ENCODE measurements around the gene PRKCB. TPM values are rescaled to one million over a fixed set of nuclear protein-coding genes. Genes with fewer than 3 reads are reported as not detected.

The PRKCB gene
- total RNA-seq, 2 experiments from 2014 or later = 57.5 to 83.8 TPM

GRCh38 chr16:23865853-23866252 lies 30.1 kb downstream of the PRKCB start:
- no peaks in the 10 kb centered on the region for H3K9me3 Mint-ChIP-seq (ENCODE audit: low read depth)
- intact Hi-C loops (cut with DNase I, micrococcal nuclease) = loop anchor here in 1 of 2 experiments (5.0 kb wide), 1 partner anchor 39 kb away; no protein-coding TSS in a partner anchor
- no peak overlapping the region for H3K4me3 Mint-ChIP-seq
- ChIA-PET CTCF (interaction anchor here (0.7 to 1.5 kb wide), 2 partner anchors 13 to 62 kb away, joined by 3 to 4 read pairs; no protein-coding TSS in a partner anchor), POLR2A (no interaction called here)
- H3K27ac Mint-ChIP-seq = peak overlapping the region; percentile 40
- no peaks in the 10 kb centered on the region for H3K27me3 Mint-ChIP-seq
- no peaks in the 10 kb centered on the region for H3K36me3 Mint-ChIP-seq (ENCODE audit: low read depth)
- H3K4me1 Mint-ChIP-seq = peaks cover 73% of the 10 kb centered on the region
- ATAC-seq = no peak
- no peak for DNase-seq

GRCh38 chr16:23866621-23867020 lies 30.8 kb downstream of the PRKCB start:
- Mint-ChIP-seq H3K4me3 (no peak overlapping the region), H3K36me3 (ENCODE audit: low read depth) (peaks cover 5% of the 10 kb centered on the region), H3K27me3 (no peaks in the 10 kb centered on the region), H3K9me3 (ENCODE audit: low read depth) (no peaks in the 10 kb centered on the region), H3K27ac (no peak overlapping the region), H3K4me1 (peaks cover 75% of the 10 kb centered on the region)
- ATAC-seq = no peak
- CTCF ChIA-PET = interaction anchor here (1.0 to 1.5 kb wide), 2 partner anchors 12 to 24 kb away, joined by 3 to 4 read pairs; no protein-coding TSS in a partner anchor
- POLR2A ChIA-PET = no interaction called here
- DNase-seq = no peak
- intact Hi-C loops (cut with DNase I, micrococcal nuclease) = loop anchor here in 1 of 2 experiments (5.0 kb wide), 1 partner anchor 39 kb away; no protein-coding TSS in a partner anchor

- intact Hi-C loops (cut with DNase I, micrococcal nuclease) = loop anchor here in 1 of 2 experiments (5.0 kb wide), 1 partner anchor 40 kb away; no protein-coding TSS in a partner anchor
- no peak overlapping the region for H3K27ac Mint-ChIP-seq
- no peaks in the 10 kb centered on the region for H3K27me3 Mint-ChIP-seq
- no peaks in the 10 kb centered on the region for H3K9me3 Mint-ChIP-seq (ENCODE audit: low read depth)
- no peak for DNase-seq
- H3K4me1 Mint-ChIP-seq = peaks cover 68% of the 10 kb centered on the region
- peaks cover 8% of the 10 kb centered on the region for H3K36me3 Mint-ChIP-seq (ENCODE audit: low read depth)
- POLR2A ChIA-PET = no interaction called here
- no peak overlapping the region for H3K4me3 Mint-ChIP-seq
- CTCF ChIA-PET = interaction anchor here (1.0 kb wide), 1 partner anchor 25 kb away, joined by 3 read pairs; no protein-coding TSS in a partner anchor
- ATAC-seq = no peak
These were observed 31.8 kb downstream of the PRKCB start for GRCh38 chr16:23867566-23867965.

- H3K36me3 Mint-ChIP-seq (ENCODE audit: low read depth) = peaks cover 8% of the 10 kb centered on the region
- intact Hi-C loops (cut with DNase I, micrococcal nuclease) = loop anchor here (2.0 to 5.0 kb wide), 2 partner anchors 31 to 41 kb away; no protein-coding TSS in a partner anchor
These were observed 32.4 kb downstream of the PRKCB start for GRCh38 chr16:23868136-23868535.

GRCh38 chr16:23869052-23869451 lies 33.3 kb downstream of the PRKCB start:
- peaks cover 8% of the 10 kb centered on the region for H3K36me3 Mint-ChIP-seq (ENCODE audit: low read depth)
- DNase-seq (peak; percentile 64), ATAC-seq (peak; percentile 91)
- no peak overlapping the region for H3K4me3 Mint-ChIP-seq
- POLR2A ChIA-PET = interaction anchor here (1.3 kb wide), 1 partner anchor 9 kb away, joined by 7 read pairs; no protein-coding TSS in a partner anchor
- H3K4me1 Mint-ChIP-seq = peaks cover 65% of the 10 kb centered on the region
- no peaks in the 10 kb centered on the region for H3K9me3 Mint-ChIP-seq (ENCODE audit: low read depth)
- H3K27ac Mint-ChIP-seq = peak overlapping the region; percentile 73
- intact Hi-C loops (cut with DNase I, micrococcal nuclease) = loop anchor here (1.0 to 5.0 kb wide), 3 partner anchors 32 to 364 kb away; no protein-coding TSS in a partner anchor
- CTCF ChIA-PET = interaction anchor here (0.6 to 1.5 kb wide), 9 partner anchors 9 to 1791 kb away, joined by 3 to 8 read pairs (median 4); no protein-coding TSS in a partner anchor
- H3K27me3 Mint-ChIP-seq = no peaks in the 10 kb centered on the region

More at GRCh38 chr16:23868136-23868535, 32.4 kb downstream of the PRKCB start:
- DNase-seq = no peak
- ChIA-PET CTCF (interaction anchor here (1.1 to 1.5 kb wide), 3 partner anchors 8 to 41 kb away, joined by 4 to 6 read pairs (median 6); no protein-coding TSS in a partner anchor), POLR2A (no interaction called here)
- peaks cover 67% of the 10 kb centered on the region for H3K4me1 Mint-ChIP-seq
- no peaks in the 10 kb centered on the region for H3K27me3 Mint-ChIP-seq
- ATAC-seq = no peak
- H3K9me3 Mint-ChIP-seq (ENCODE audit: low read depth) = no peaks in the 10 kb centered on the region
- H3K27ac Mint-ChIP-seq = peak overlapping the region; percentile 40
- no peak overlapping the region for H3K4me3 Mint-ChIP-seq

GRCh38 chr16:23871924-23872323 lies 36.1 kb downstream of the PRKCB start:
- peaks cover 10% of the 10 kb centered on the region for H3K36me3 Mint-ChIP-seq (ENCODE audit: low read depth)
- H3K27ac Mint-ChIP-seq = peak overlapping the region; percentile 43
- no peak for ATAC-seq
- no peak for DNase-seq
- CTCF ChIA-PET = interaction anchor here (0.5 to 1.2 kb wide), 4 partner anchors 13 to 143 kb away, joined by 3 to 4 read pairs (median 3); no protein-coding TSS in a partner anchor
- no peaks in the 10 kb centered on the region for H3K9me3 Mint-ChIP-seq (ENCODE audit: low read depth)
- no peak overlapping the region for H3K4me3 Mint-ChIP-seq
- intact Hi-C loops (cut with DNase I, micrococcal nuclease) = no loop called here
- POLR2A ChIA-PET = no interaction called here
- no peaks in the 10 kb centered on the region for H3K27me3 Mint-ChIP-seq
- peaks cover 55% of the 10 kb centered on the region for H3K4me1 Mint-ChIP-seq

GRCh38 chr16:23874613-23875294 lies 39.0 kb downstream of the PRKCB start:
- intact Hi-C loops (cut with DNase I, micrococcal nuclease) = loop anchor here in 1 of 2 experiments (5.0 kb wide), 2 partner anchors 32 to 88 kb away; no protein-coding TSS in a partner anchor

GRCh38 chr16:23876256-23876896 lies 40.6 kb downstream of the PRKCB start:
- peaks cover 70% of the 10 kb centered on the region for H3K4me1 Mint-ChIP-seq
- H3K9me3 Mint-ChIP-seq (ENCODE audit: low read depth) = no peaks in the 10 kb centered on the region
- no peak overlapping the region for H3K27ac Mint-ChIP-seq
- ATAC-seq = no peak
- peaks cover 11% of the 10 kb centered on the region for H3K36me3 Mint-ChIP-seq (ENCODE audit: low read depth)
- ChIA-PET CTCF (interaction anchor here (0.6 to 1.8 kb wide), 9 partner anchors 12 to 138 kb away, joined by 3 to 9 read pairs (median 5); no protein-coding TSS in a partner anchor), POLR2A (interaction anchor here (1.0 kb wide), 1 partner anchor 134 kb away, joined by 3 read pairs; no protein-coding TSS in a partner anchor)
- no peaks in the 10 kb centered on the region for H3K27me3 Mint-ChIP-seq
- H3K4me3 Mint-ChIP-seq = no peak overlapping the region
- intact Hi-C loops (cut with DNase I, micrococcal nuclease) = loop anchor here (2.0 to 5.0 kb wide), 3 partner anchors 34 to 134 kb away; no protein-coding TSS in a partner anchor
- DNase-seq = no peak

More at GRCh38 chr16:23874613-23875294, 39.0 kb downstream of the PRKCB start:
- no peaks in the 10 kb centered on the region for H3K9me3 Mint-ChIP-seq (ENCODE audit: low read depth)
- ATAC-seq = peak; percentile 48
- peaks cover 12% of the 10 kb centered on the region for H3K36me3 Mint-ChIP-seq (ENCODE audit: low read depth)
- H3K27me3 Mint-ChIP-seq = no peaks in the 10 kb centered on the region
- no peak overlapping the region for H3K4me3 Mint-ChIP-seq
- peak; percentile 24 for DNase-seq
- H3K27ac Mint-ChIP-seq = peak overlapping the region; percentile 73
- CTCF ChIA-PET = interaction anchor here (0.5 to 1.4 kb wide), 4 partner anchors 10 to 38 kb away, joined by 3 read pairs; no protein-coding TSS in a partner anchor
- POLR2A ChIA-PET = interaction anchor here (0.8 kb wide), 1 partner anchor 16 kb away, joined by 3 read pairs; no protein-coding TSS in a partner anchor
- H3K4me1 Mint-ChIP-seq = peaks cover 62% of the 10 kb centered on the region

- POLR2A ChIA-PET = interaction anchor here (0.7 to 1.2 kb wide), 4 partner anchors 8 to 133 kb away, joined by 3 to 7 read pairs (median 4); no protein-coding TSS in a partner anchor
- Mint-ChIP-seq H3K36me3 (ENCODE audit: low read depth) (peaks cover 5% of the 10 kb centered on the region), H3K4me3 (no peak overlapping the region), H3K27me3 (no peaks in the 10 kb centered on the region), H3K27ac (peak overlapping the region; percentile 55), H3K9me3 (ENCODE audit: low read depth) (no peaks in the 10 kb centered on the region), H3K4me1 (peaks cover 75% of the 10 kb centered on the region)
- peak; percentile 73 for ATAC-seq
- intact Hi-C loops (cut with DNase I, micrococcal nuclease) = loop anchor here (1.0 to 5.0 kb wide), 5 partner anchors 35 to 133 kb away; no protein-coding TSS in a partner anchor
- CTCF ChIA-PET = interaction anchor here (0.6 to 1.8 kb wide), 14 partner anchors 13 to 137 kb away, joined by 3 to 9 read pairs (median 4); no protein-coding TSS in a partner anchor
- DNase-seq = peak; percentile 52
These were observed 41.6 kb downstream of the PRKCB start for GRCh38 chr16:23877107-23878070.
